WTC11 (cell line): ENCODE measurements around the gene MIGA2. TPM values are rescaled to one million over a fixed set of nuclear protein-coding genes. Genes with fewer than 3 reads are reported as not detected.

Source experiments
- ATAC-seq: fragments of 200-7000 bp; cut with Tn5 transposase; 2 replicates; pipeline ENCODE4 v1.10.0; 2021; ENCODE audit warnings: mild to moderate bottlenecking, moderate library complexity
- CTCF ChIA-PET: fragments of 300-600 bp; sonication (Branson Sonifier 250); formaldehyde crosslinking; loops from one replicate; lab custom pipeline; 2021; ENCODE audit warnings: antibody characterized with exemption; lab: Charles Lee
- POLR2A ChIA-PET: fragments of 350-600 bp; sonication (Branson Sonifier 250); formaldehyde crosslinking; loops from one replicate; lab custom pipeline; 2021; ENCODE audit warnings: antibody characterized with exemption; lab: Charles Lee
- DNase-seq: peaks from one replicate; pipeline ENCODE4 v3.0.0; 2021; ENCODE audit warnings: low spot score
- H3K27ac Mint-ChIP-seq: 2 replicates; pipeline ENCODE4 v1.8.0; 2021; ENCODE audit warnings: mixed read lengths
- H3K27me3 Mint-ChIP-seq: 2 replicates; pipeline ENCODE4 v1.8.0; 2021; ENCODE audit warnings: low read depth, mild to moderate bottlenecking, moderate library complexity, mixed read lengths
- H3K36me3 Mint-ChIP-seq: 2 replicates; pipeline ENCODE4 v1.8.0; 2021; ENCODE audit warnings: mixed read lengths
- H3K4me1 Mint-ChIP-seq: 2 replicates; pipeline ENCODE4 v1.8.0; 2022; ENCODE audit warnings: mixed read lengths
- H3K4me3 Mint-ChIP-seq: 2 replicates; pipeline ENCODE4 v1.8.0; 2021; ENCODE audit warnings: mild to moderate bottlenecking, moderate library complexity, mixed read lengths
- H3K9me3 Mint-ChIP-seq: 2 replicates; pipeline ENCODE4 v1.8.0; 2021; ENCODE audit warnings: mixed read lengths
- CREM ChIP-seq: sonication (generic); formaldehyde crosslinking; IDR thresholded peaks from 2 replicates; pipeline ENCODE4 v1.8.1; 2022; ENCODE audit warnings: mild to moderate bottlenecking, missing genetic modification reagents, moderate library complexity
- E2F4 ChIP-seq: sonication (generic); formaldehyde crosslinking; IDR thresholded peaks from 2 replicates; pipeline ENCODE4 v1.8.1; 2022; ENCODE audit warnings: low read depth, mild to moderate bottlenecking, moderate library complexity, missing genetic modification reagents, borderline replicate concordance
- EMX1 ChIP-seq: fragments of 250-450 bp; sonication (Bioruptor Pico); IDR thresholded peaks from 2 replicates; pipeline ENCODE4 v1.8.0; 2021; ENCODE audit warnings: mild to moderate bottlenecking
- FOXK1 ChIP-seq: sonication (generic); formaldehyde crosslinking; IDR thresholded peaks from 2 replicates; pipeline ENCODE4 v1.8.0; 2022; ENCODE audit warnings: mild to moderate bottlenecking, moderate library complexity, missing genetic modification reagents
- GABPB1 ChIP-seq: sonication (generic); formaldehyde crosslinking; IDR thresholded peaks from 2 replicates; pipeline ENCODE4 v1.8.1; 2023; ENCODE audit warnings: mild to moderate bottlenecking, missing genetic modification reagents
- GTF2I ChIP-seq: fragments of 250-450 bp; sonication (Bioruptor Pico); conservative IDR thresholded peaks from 2 replicates; pipeline ENCODE4 v1.4.0; 2021; ENCODE audit warnings: mild to moderate bottlenecking
- MLX ChIP-seq: sonication (generic); formaldehyde crosslinking; IDR thresholded peaks from 2 replicates; pipeline ENCODE4 v1.8.1; 2023; ENCODE audit warnings: mild to moderate bottlenecking, missing genetic modification reagents, moderate library complexity
- MXD4 ChIP-seq: fragments of 250-450 bp; sonication (Bioruptor Pico); IDR thresholded peaks from 2 replicates; pipeline ENCODE4 v1.8.0; 2021; ENCODE audit warnings: mild to moderate bottlenecking, moderate library complexity, borderline replicate concordance
- NFATC4 ChIP-seq: fragments of 250-450 bp; sonication (Bioruptor Pico); IDR thresholded peaks from 2 replicates; pipeline ENCODE4 v1.9.0; 2021; ENCODE audit warnings: mild to moderate bottlenecking
- NFYB ChIP-seq: sonication (generic); formaldehyde crosslinking; conservative IDR thresholded peaks from 2 replicates; pipeline ENCODE4 v1.8.0; 2022; ENCODE audit warnings: low read depth, missing genetic modification reagents
- SMAD3 ChIP-seq: sonication (generic); formaldehyde crosslinking; IDR thresholded peaks from 2 replicates; pipeline ENCODE4 v1.8.0; 2022; ENCODE audit warnings: missing genetic modification reagents, mild to moderate bottlenecking, borderline replicate concordance
- USF1 ChIP-seq: sonication (generic); formaldehyde crosslinking; IDR thresholded peaks from 2 replicates; pipeline ENCODE4 v1.8.0; 2022; ENCODE audit warnings: mild to moderate bottlenecking, missing genetic modification reagents
- ZNF317 ChIP-seq: sonication (generic); formaldehyde crosslinking; IDR thresholded peaks from 2 replicates; pipeline ENCODE4 v1.8.1; 2023; ENCODE audit warnings: low read depth, mild to moderate bottlenecking, moderate library complexity, missing genetic modification reagents, borderline replicate concordance
- ZNF396 ChIP-seq: fragments of 250-450 bp; sonication (Bioruptor Pico); IDR thresholded peaks from 2 replicates; pipeline ENCODE4 v1.8.0; 2021; ENCODE audit warnings: mild to moderate bottlenecking, moderate library complexity, borderline replicate concordance
- total RNA-seq: library from RNA; stranded (reverse); gene quantifications from 3 replicates; pipeline ENCODE4 v1.2.3, GENCODE V29; 2021
- TF ChIP-seq, protein P1 (sequence below): sonication (generic); formaldehyde crosslinking; IDR thresholded peaks from 2 replicates; pipeline ENCODE4 v1.8.0; 2023; ENCODE audit warnings: mild to moderate bottlenecking, missing genetic modification reagents
- TF ChIP-seq, protein P2 (sequence below): fragments of 250-450 bp; sonication (Bioruptor Pico); IDR thresholded peaks from 2 replicates; pipeline ENCODE4 v1.8.0; 2021; ENCODE audit warnings: mild to moderate bottlenecking
- TF ChIP-seq, protein P3 (sequence below): sonication (generic); formaldehyde crosslinking; IDR thresholded peaks from 2 replicates; pipeline ENCODE4 v1.8.0; 2023; ENCODE audit warnings: missing genetic modification reagents
- TF ChIP-seq, protein P4 (sequence below): fragments of 250-450 bp; sonication (Bioruptor Pico); IDR thresholded peaks from 2 replicates; pipeline ENCODE4 v1.9.0; 2021; ENCODE audit warnings: moderate library complexity, mild to moderate bottlenecking, inconsistent platforms, borderline replicate concordance
- TF ChIP-seq, protein P5 (sequence below): fragments of 250-450 bp; sonication (Bioruptor Pico); IDR thresholded peaks from 2 replicates; pipeline ENCODE4 v2.1.2; 2022; ENCODE audit warnings: mild to moderate bottlenecking, moderate library complexity
- TF ChIP-seq, protein P6 (sequence below): sonication (generic); formaldehyde crosslinking; IDR thresholded peaks from 2 replicates; pipeline ENCODE4 v1.8.1; 2023; ENCODE audit warnings: mild to moderate bottlenecking, moderate library complexity, missing genetic modification reagents

MIGA2 gene
- total RNA-seq, 1 experiment from 2014 or later: 61.7 TPM

DNA sequence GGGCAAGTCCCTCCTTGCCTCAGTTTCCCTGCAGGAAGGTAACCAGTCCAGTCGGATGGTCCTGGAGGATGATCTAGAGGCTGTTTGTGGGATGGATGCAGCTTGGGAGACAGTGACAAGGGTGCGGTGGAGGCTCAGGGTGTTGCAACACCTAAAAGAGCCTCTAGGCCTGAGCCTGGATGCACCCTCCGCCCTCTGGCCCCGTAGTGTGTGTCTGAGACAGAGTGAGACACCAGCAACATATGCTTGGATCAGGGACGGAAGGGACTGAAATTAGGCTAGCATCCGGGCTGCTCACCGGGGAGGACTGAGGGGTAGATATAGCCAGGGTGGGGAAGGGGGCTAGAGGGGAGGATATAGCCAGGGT lies 73.1 kb downstream of the MIGA2 start (continued):
- TF ChIP-seq, protein P1, sequence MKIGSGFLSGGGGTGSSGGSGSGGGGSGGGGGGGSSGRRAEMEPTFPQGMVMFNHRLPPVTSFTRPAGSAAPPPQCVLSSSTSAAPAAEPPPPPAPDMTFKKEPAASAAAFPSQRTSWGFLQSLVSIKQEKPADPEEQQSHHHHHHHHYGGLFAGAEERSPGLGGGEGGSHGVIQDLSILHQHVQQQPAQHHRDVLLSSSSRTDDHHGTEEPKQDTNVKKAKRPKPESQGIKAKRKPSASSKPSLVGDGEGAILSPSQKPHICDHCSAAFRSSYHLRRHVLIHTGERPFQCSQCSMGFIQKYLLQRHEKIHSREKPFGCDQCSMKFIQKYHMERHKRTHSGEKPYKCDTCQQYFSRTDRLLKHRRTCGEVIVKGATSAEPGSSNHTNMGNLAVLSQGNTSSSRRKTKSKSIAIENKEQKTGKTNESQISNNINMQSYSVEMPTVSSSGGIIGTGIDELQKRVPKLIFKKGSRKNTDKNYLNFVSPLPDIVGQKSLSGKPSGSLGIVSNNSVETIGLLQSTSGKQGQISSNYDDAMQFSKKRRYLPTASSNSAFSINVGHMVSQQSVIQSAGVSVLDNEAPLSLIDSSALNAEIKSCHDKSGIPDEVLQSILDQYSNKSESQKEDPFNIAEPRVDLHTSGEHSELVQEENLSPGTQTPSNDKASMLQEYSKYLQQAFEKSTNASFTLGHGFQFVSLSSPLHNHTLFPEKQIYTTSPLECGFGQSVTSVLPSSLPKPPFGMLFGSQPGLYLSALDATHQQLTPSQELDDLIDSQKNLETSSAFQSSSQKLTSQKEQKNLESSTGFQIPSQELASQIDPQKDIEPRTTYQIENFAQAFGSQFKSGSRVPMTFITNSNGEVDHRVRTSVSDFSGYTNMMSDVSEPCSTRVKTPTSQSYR (CRISPR knock-in tag): no peak
- no peak for TF ChIP-seq GABPB1
- TF ChIP-seq NFATC4 (CRISPR knock-in tag): no peak
- no peak for TF ChIP-seq SMAD3 (CRISPR knock-in tag)
- TF ChIP-seq NFYB (CRISPR knock-in tag): no peak
- no peak for TF ChIP-seq EMX1 (CRISPR knock-in tag)
- no peak for TF ChIP-seq ZNF396 (CRISPR knock-in tag)

- no peaks in the 10 kb centered on the region for H3K36me3 Mint-ChIP-seq
- peaks cover 17% of the 10 kb centered on the region for H3K27me3 Mint-ChIP-seq
- DNase-seq (no peak), ATAC-seq (peak; percentile 1)
- H3K9me3 Mint-ChIP-seq: no peaks in the 10 kb centered on the region
- peaks cover 24% of the 10 kb centered on the region for H3K4me1 Mint-ChIP-seq
- CTCF ChIA-PET: interaction anchor here (0.9 to 2.5 kb wide), 9 partner anchors 10 to 515 kb away, joined by 3 to 13 read pairs (median 4); partner anchors contain the start of genes NTMT1 and SH3GLB2
- H3K4me3 Mint-ChIP-seq: peak overlapping the region; percentile 65
- TF ChIP-seq GTF2I (no peak), CREM (0 out of 2 replicates have a peak, but pooled peaks have one; percentile 38), FOXK1 (CRISPR knock-in tag) (0 out of 2 replicates have a peak, but pooled peaks have one; percentile 26), USF1 (CRISPR knock-in tag) (no peak), ZNF317 (CRISPR knock-in tag) (peak; percentile 27; the same call in 1 of the 2 replicates), EMX1 (CRISPR knock-in tag) (no peak), E2F4 (no peak), MXD4 (CRISPR knock-in tag) (no peak), MLX (CRISPR knock-in tag) (0 out of 2 replicates have a peak, but pooled peaks have one; percentile 55), ZNF396 (CRISPR knock-in tag) (no peak), NFATC4 (CRISPR knock-in tag) (no peak)
- TF ChIP-seq, protein P2, sequence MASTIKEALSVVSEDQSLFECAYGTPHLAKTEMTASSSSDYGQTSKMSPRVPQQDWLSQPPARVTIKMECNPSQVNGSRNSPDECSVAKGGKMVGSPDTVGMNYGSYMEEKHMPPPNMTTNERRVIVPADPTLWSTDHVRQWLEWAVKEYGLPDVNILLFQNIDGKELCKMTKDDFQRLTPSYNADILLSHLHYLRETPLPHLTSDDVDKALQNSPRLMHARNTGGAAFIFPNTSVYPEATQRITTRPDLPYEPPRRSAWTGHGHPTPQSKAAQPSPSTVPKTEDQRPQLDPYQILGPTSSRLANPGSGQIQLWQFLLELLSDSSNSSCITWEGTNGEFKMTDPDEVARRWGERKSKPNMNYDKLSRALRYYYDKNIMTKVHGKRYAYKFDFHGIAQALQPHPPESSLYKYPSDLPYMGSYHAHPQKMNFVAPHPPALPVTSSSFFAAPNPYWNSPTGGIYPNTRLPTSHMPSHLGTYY (CRISPR knock-in tag): no peak
- TF ChIP-seq, protein P3, sequence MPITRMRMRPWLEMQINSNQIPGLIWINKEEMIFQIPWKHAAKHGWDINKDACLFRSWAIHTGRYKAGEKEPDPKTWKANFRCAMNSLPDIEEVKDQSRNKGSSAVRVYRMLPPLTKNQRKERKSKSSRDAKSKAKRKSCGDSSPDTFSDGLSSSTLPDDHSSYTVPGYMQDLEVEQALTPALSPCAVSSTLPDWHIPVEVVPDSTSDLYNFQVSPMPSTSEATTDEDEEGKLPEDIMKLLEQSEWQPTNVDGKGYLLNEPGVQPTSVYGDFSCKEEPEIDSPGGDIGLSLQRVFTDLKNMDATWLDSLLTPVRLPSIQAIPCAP: no peak
- TF ChIP-seq, protein P4, sequence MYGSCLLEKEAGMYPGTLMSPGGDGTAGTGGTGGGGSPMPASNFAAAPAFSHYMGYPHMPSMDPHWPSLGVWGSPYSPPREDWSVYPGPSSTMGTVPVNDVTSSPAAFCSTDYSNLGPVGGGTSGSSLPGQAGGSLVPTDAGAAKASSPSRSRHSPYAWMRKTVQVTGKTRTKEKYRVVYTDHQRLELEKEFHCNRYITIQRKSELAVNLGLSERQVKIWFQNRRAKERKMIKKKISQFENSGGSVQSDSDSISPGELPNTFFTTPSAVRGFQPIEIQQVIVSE (CRISPR knock-in tag): no peak
- TF ChIP-seq, protein P5, sequence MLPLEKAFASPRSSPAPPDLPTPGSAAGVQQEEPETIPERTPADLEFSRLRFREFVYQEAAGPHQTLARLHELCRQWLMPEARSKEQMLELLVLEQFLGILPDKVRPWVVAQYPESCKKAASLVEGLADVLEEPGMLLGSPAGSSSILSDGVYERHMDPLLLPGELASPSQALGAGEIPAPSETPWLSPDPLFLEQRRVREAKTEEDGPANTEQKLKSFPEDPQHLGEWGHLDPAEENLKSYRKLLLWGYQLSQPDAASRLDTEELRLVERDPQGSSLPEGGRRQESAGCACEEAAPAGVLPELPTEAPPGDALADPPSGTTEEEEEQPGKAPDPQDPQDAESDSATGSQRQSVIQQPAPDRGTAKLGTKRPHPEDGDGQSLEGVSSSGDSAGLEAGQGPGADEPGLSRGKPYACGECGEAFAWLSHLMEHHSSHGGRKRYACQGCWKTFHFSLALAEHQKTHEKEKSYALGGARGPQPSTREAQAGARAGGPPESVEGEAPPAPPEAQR (CRISPR knock-in tag): no peak
- TF ChIP-seq, protein P6, sequence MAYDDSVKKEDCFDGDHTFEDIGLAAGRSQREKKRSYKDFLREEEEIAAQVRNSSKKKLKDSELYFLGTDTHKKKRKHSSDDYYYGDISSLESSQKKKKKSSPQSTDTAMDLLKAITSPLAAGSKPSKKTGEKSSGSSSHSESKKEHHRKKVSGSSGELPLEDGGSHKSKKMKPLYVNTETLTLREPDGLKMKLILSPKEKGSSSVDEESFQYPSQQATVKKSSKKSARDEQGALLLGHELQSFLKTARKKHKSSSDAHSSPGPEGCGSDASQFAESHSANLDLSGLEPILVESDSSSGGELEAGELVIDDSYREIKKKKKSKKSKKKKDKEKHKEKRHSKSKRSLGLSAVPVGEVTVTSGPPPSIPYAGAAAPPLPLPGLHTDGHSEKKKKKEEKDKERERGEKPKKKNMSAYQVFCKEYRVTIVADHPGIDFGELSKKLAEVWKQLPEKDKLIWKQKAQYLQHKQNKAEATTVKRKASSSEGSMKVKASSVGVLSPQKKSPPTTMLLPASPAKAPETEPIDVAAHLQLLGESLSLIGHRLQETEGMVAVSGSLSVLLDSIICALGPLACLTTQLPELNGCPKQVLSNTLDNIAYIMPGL (CRISPR knock-in tag): peak; percentile 73; the same call in 1 of the 2 replicates
- POLR2A ChIA-PET: interaction anchor here (1.6 kb wide), 1 partner anchor 17 kb away, joined by 3 read pairs; no protein-coding TSS in a partner anchor
- H3K27ac Mint-ChIP-seq: no peak overlapping the region
These were observed 73.7 kb downstream of the MIGA2 start for GRCh38 chr9:129109952-129110739.
